ENCODE results near the gene MAP3K6. TPM values are rescaled to one million over a fixed set of nuclear protein-coding genes. Genes with fewer than 3 reads are reported as not detected.

Gene MAP3K6
- total and polyA plus RNA-seq, 2 of the 13 experiments (the other 11 are each of a cell fraction or from before 2014, with no cell fraction given): 2.7 to 3.2 TPM

GRCh38 chr1:27402349-27402754 is 35.6 kb upstream of the MAP3K6 start (continued):
- no peak for TF ChIP-seq CREBL2 (CRISPR knock-in tag; IDR thresholded peaks at IDR 0.05; ENCODE audit: borderline replicate concordance)
- peak; percentile 63; the same call in 1 of the 2 replicates for TF ChIP-seq ZNF263 (CRISPR knock-in tag; IDR thresholded peaks at IDR 0.05)
- TF ChIP-seq ZBTB34 (CRISPR knock-in tag; IDR thresholded peaks at IDR 0.05): 0 out of 2 replicates have a peak, but pooled peaks have one; percentile 21
- no peak for TF ChIP-seq NFYC (CRISPR knock-in tag; IDR thresholded peaks at IDR 0.05)
- TF ChIP-seq PATZ1 (CRISPR knock-in tag; IDR thresholded peaks at IDR 0.05): 0 out of 2 replicates have a peak, but pooled peaks have one; percentile 4
- no peak for TF ChIP-seq BATF2 (CRISPR knock-in tag; IDR thresholded peaks at IDR 0.05)
- TF ChIP-seq PRMT3 (CRISPR knock-in tag; IDR thresholded peaks at IDR 0.05; ENCODE audit: borderline replicate concordance, low read depth): no peak
- TF ChIP-seq ZNF563 (CRISPR knock-in tag; IDR thresholded peaks at IDR 0.05): no peak
- no peak for TF ChIP-seq ZNF713 (CRISPR knock-in tag; IDR thresholded peaks at IDR 0.05)
- TF ChIP-seq RFXANK (CRISPR knock-in tag; IDR thresholded peaks at IDR 0.05): no peak
- TF ChIP-seq RNF219 (CRISPR knock-in tag; IDR thresholded peaks at IDR 0.05): no peak
- no peak for TF ChIP-seq XRCC5 (optimal IDR thresholded peaks at IDR 0.05; ENCODE audit: low read length)
- TF ChIP-seq MYC (CRISPR knock-in tag; IDR thresholded peaks at IDR 0.05; ENCODE audit: borderline replicate concordance): peak; percentile 23; the same call in 1 of the 2 replicates
- TF ChIP-seq AGO2 (optimal IDR thresholded peaks at IDR 0.05; ENCODE audit: low read depth, low read length): peak; percentile 85
- TF ChIP-seq ZNF782 (CRISPR knock-in tag; IDR thresholded peaks at IDR 0.05; ENCODE audit: borderline replicate concordance): no peak
- TF ChIP-seq CTCF (CRISPR knock-in tag; IDR thresholded peaks at IDR 0.05): peak; percentile 80
- no peak for TF ChIP-seq EP300 (IDR thresholded peaks at IDR 0.05; ENCODE audit: low read depth in 2 of 2, low read length in 2 of 2)
- 0 out of 2 replicates have a peak, but pooled peaks have one; percentile 14 for TF ChIP-seq EP300 (CRISPR knock-in tag; IDR thresholded peaks at IDR 0.05; ENCODE audit: borderline replicate concordance)
- 0 out of 2 replicates have a peak, but pooled peaks have one; percentile 18 for TF ChIP-seq ERF (CRISPR knock-in tag; IDR thresholded peaks at IDR 0.05)
- no peak for TF ChIP-seq AHR (CRISPR knock-in tag; IDR thresholded peaks at IDR 0.05)
- no peak for TF ChIP-seq FOSL1 (CRISPR knock-in tag; IDR thresholded peaks at IDR 0.05; ENCODE audit: borderline replicate concordance)
- TF ChIP-seq KDM2A (CRISPR knock-in tag; IDR thresholded peaks at IDR 0.05; ENCODE audit: borderline replicate concordance, low read depth): peak; percentile 63; the same call in 1 of the 2 replicates
